ENCODE results near the gene FGFBP2.
"Not testable (repeated sequence)": the region's sequence is repeated elsewhere in the genome, so short reads cannot be mapped to it uniquely, and the experiment has no call there.

Gene FGFBP2

DNA sequence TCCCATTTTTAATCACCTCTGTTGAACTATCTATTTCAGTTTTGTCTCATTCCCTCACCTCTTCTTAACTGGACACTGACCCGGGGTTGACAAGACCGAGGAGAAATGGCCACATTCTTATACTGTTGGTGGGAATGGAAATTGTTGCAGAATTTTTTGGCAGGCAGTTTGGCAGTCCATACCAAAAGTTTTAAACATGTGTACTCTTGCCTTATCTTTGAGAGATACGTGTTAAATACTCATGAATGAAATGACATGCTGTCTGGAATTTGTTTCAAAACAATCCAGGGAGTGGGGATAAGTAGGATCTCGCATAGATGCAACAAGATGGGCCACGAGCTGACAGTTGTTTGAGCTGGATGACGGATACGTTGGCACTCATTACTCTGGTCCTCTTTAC is 36.5 kb downstream of the FGFBP2 start:
- DNase-seq, result no peak

DNA sequence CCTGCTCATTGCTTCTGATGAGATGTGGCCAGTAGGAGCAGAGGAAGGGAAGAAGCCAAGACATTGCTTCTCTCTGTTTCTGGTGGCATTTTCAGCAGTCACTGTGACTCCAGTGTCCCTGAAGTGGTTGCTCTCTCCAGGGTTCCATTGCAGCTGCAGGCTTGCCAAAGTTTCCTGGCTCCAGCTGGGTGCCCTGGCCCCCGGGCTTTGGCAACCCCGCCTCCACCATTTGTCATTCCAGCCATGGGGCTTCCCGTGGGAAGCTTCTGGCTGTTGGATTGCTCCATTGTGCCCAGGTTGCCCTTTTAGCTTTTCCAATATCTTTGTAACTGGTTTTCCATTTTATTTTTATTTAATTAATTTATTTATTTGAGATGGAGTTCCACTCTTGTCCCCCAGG is 37.1 kb downstream of the FGFBP2 start:
- no peak for DNase-seq

DNA sequence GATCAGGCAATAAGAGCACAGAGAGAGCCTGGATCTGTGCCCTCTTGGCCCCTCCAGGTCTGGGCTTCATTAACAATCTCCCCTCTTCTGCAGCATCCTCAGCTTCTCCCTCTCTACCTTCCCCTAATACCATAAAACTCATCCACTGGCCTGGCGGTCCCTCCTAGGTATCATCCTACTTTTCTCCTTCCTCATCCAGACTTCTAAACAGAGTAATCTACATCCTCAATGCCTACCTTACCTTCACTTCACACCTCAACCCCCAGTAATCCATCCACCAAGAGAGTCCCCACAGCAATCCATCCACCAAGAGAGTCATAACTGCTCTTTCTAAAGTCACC is 41.4 kb downstream of the FGFBP2 start:
- no peak for DNase-seq

- no peak for DNase-seq
Observed at GRCh38 chr4:15920723-15921591, 42.0 kb downstream of the FGFBP2 start.

DNA sequence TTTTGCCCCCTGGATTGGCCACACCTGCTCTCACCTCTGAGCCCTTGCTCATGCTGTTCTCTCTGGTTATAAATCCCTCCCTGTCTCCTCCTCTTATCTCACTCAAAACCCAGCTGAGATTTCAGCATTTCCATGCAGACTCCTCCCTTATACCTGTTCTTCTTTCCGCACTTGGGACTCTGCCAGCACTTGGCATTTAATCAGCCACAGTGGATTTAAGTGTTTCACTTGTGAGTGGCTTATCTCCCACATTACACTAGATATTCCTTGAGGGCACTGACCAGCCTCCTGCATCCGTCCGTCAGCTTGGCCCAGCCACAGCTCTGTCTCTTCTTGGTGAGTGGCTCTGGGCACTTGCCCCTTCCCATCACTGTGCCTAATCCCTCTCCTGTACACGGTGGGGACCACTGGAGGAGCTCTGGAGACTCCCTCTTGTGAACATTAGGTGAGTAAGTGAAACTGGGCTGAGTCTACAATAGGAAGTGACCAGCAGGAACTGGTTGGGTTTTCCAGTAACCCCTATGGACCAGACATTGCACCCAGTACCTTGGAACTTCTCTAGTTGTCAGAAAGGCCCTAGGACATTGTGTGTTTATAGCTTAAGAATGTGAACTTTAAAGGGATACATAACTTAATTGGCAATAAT is 44.4 kb downstream of the FGFBP2 start:
- DNase-seq, result no peak

DNA sequence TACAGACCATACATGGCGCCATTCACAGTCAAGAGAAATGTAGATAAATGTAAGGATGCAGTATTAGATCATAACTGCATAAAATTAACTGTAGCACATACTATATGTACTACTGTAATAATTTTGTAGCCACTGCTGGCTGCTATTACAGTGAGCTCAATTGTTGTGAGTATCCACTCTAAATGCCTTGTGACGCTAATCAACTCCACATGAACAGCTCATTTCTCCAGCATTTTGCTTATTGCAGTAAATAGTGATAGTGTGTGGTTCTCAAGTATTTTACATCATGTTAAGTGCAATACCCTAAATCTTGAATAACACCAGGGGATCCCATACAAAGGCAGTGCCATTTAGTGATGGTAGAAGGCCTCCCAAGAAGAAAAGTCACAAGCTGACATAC is 45.7 kb downstream of the FGFBP2 start:
- no peak for DNase-seq

- DNase-seq, result not testable (repeated sequence)
Observed at GRCh38 chr4:15916358-15916757, 46.6 kb downstream of the FGFBP2 start.

GRCh38 chr4:15914736-15915135 is 48.2 kb downstream of the FGFBP2 start:
- no peak for DNase-seq

DNA sequence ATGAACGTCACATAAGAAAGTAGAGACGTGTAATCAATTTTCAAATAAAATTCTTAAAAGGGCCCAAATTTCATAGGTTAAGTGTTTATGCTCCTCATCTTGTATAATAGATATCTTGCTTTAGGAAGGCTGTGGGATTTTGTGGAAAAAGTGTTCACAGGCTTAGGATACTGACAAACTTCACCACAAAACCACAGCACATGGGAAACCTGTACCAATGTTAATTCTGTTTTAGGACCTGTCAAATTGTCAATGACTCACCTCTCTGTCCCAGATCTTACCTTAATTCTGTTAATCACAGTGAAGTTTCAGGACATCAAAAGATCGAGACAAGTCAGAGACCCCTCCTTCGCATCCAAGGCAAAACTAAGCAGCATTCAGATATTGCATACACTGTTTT is 48.7 kb downstream of the FGFBP2 start:
- no peak for DNase-seq

DNA sequence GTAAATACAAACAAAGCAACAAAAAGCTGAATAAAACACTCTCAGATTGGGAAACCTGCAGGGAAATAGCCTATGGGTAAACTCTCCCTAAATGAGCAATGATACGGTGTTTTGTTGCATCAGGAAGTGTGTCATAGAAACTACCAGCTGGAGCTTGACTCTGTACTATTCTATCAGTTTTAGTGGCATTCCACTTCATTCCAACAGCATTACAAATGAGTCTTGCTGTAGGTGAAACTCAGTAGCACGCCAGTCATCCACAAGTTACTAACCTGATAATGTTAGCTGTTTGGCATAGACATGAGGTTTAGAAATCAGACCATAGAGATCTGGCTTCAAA is 49.4 kb downstream of the FGFBP2 start:
- DNase-seq, result no peak

DNA sequence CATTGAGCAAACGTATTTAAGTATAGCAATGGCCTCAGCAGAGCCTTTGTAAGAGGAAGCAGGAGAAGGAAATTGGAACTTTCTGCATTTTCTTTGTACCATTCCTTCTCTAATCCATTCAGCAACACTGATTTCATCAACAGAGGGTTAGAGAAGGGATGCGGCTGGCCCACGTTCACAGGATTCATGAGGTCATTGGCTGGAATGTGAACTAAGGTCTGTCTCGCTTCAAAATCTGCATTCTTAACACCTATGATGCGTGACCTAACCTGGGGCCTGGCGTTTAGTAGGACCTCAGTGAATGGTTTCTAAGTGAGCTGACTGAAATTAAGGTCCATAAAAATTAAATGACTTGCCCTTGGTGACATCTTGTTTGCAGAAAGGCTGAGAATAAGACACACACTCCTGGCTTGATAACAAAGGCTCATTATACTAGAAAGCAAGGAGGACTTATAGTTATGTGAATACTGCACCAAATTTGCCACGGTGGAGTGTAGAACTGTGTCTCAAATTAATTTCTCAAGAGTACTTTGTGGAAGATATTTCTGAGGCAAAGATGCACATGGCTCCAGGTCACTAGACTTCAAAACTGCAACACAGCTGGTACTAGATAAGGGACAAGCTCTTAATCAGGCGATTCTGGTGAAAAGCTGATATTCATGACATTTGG is 49.9 kb downstream of the FGFBP2 start:
- DNase-seq, result no peak

GRCh38 chr4:15912236-15912635 is 50.7 kb downstream of the FGFBP2 start:
- DNase-seq, result no peak

Data from GF-D8 (cell line).